Lower lobe of right lung (tissue), 2 donors: Measurements from ENCODE around the gene SLC4A3. TPM values are rescaled to one million over a fixed set of nuclear protein-coding genes. Genes with fewer than 3 reads are reported as not detected.

ENCODE experiments used
- ATAC-seq, 2 donors: fragments of 200-7000 bp; cut with Tn5 transposase; one replicate each; pipeline ENCODE4 v1.9.1; 2020 to 2022; ENCODE audit warnings: mild to moderate bottlenecking in 2 of 2, moderate library complexity in 2 of 2
- DNase-seq: peaks from one replicate; pipeline ENCODE4 v3.0.0-alpha.2; 2020
- H3K27ac ChIP-seq: fragments of 200-600 bp; one replicate; pipeline ENCODE4 v1.8.0; 2022
- H3K27me3 ChIP-seq: fragments of 200-600 bp; one replicate; pipeline ENCODE4 v1.8.0; 2022; ENCODE audit warnings: low read depth
- H3K36me3 ChIP-seq: fragments of 200-600 bp; one replicate; pipeline ENCODE4 v1.8.0; 2022; ENCODE audit warnings: mild to moderate bottlenecking
- H3K4me1 ChIP-seq: fragments of 200-600 bp; one replicate; pipeline ENCODE4 v1.8.0; 2022
- H3K4me3 ChIP-seq: fragments of 200-600 bp; one replicate; pipeline ENCODE4 v1.8.0; 2022; ENCODE audit warnings: mild to moderate bottlenecking
- H3K9me3 ChIP-seq: fragments of 200-600 bp; one replicate; pipeline ENCODE4 v1.8.0; 2022
- intact Hi-C: fragments of 100-400 bp; cut with DNase I; formaldehyde crosslinking; loops from one replicate; pipeline ENCODE4 v1.11.0; 2022
- total RNA-seq: library from RNA; stranded (reverse); fragmentation: NEBNext Ultra II Directional; extraction: Animal tissue kit (Norgen Biotek cat#: 25700); gene quantifications from one replicate; pipeline ENCODE4 v1.2.1, GENCODE V29; 2021
- TF ChIP-seq, protein P1 (sequence below): fragments of 200-600 bp; IDR thresholded peaks from one replicate; pipeline ENCODE4 v1.8.0; 2022; ENCODE audit warnings: antibody characterized with exemption, mild to moderate bottlenecking
- donor health status: DM: no; HTN: yes; CAD: no; lungs with severe emphysema.

The SLC4A3 gene
- total RNA-seq, 1 donor from 2014 or later: 1.0 TPM

- no peak for ATAC-seq
- H3K27me3 ChIP-seq: peaks cover 14% of the 10 kb centered on the region
- no peaks in the 10 kb centered on the region for H3K36me3 ChIP-seq
- H3K27ac ChIP-seq: no peak overlapping the region
- TF ChIP-seq, protein P1, sequence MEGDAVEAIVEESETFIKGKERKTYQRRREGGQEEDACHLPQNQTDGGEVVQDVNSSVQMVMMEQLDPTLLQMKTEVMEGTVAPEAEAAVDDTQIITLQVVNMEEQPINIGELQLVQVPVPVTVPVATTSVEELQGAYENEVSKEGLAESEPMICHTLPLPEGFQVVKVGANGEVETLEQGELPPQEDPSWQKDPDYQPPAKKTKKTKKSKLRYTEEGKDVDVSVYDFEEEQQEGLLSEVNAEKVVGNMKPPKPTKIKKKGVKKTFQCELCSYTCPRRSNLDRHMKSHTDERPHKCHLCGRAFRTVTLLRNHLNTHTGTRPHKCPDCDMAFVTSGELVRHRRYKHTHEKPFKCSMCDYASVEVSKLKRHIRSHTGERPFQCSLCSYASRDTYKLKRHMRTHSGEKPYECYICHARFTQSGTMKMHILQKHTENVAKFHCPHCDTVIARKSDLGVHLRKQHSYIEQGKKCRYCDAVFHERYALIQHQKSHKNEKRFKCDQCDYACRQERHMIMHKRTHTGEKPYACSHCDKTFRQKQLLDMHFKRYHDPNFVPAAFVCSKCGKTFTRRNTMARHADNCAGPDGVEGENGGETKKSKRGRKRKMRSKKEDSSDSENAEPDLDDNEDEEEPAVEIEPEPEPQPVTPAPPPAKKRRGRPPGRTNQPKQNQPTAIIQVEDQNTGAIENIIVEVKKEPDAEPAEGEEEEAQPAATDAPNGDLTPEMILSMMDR: no peak
- H3K4me1 ChIP-seq: no peaks in the 10 kb centered on the region
- DNase-seq: no peak
- no peaks in the 10 kb centered on the region for H3K9me3 ChIP-seq
- no peak overlapping the region for H3K4me3 ChIP-seq
- intact Hi-C loops: no loop called here
Measured at GRCh38 chr2:219675221-219675620, 47.8 kb downstream of the SLC4A3 start.

DNA sequence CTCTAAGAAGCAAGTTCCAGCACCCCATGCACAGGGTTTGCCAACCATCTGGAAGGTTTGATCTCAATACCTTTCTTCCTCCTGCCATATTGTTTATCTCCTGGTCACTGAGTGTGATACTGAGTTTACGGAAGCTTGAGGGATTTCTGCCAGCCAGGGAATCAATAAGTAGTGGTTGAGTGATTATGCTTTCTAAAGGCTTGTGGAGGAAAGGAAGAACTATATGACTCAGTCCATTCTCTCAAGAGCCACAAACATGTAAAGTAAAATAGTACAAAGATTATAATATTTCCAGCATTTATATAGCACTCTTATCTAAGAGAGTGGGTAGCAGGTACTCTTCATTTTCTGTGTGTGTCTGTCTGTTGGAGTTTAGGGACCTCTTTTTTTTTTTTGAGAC is 49.2 kb downstream of the SLC4A3 start:
- intact Hi-C loops: no loop called here
- Histone ChIP-seq H3K27me3 (peaks cover 14% of the 10 kb centered on the region), H3K27ac (no peak overlapping the region), H3K4me1 (no peaks in the 10 kb centered on the region), H3K4me3 (no peak overlapping the region), H3K9me3 (no peaks in the 10 kb centered on the region), H3K36me3 (no peaks in the 10 kb centered on the region)
- TF ChIP-seq, protein P1: no peak
- DNase-seq (no peak), ATAC-seq (no peak)

DNA sequence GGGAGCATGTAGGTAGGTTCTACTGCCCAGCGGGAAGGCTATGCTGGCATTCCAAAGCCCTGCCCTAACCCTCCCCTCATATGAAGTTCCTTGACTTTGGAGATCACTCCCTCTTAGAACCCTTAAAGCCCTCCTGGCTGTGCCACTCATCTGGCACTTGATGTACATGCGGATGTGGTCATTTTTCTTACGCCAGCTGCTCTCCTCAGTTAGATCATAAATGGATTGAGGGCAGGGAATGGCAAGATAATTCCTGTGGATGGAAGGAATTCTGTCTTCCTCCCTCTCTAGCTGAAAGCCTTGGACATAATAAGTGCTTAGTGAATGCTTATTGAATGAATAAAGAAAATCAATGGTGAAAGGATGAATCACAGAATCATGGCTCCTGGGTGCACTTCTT is 51.6 kb downstream of the SLC4A3 start:
- Histone ChIP-seq H3K4me1 (no peaks in the 10 kb centered on the region), H3K27ac (no peak overlapping the region), H3K4me3 (no peak overlapping the region), H3K9me3 (no peaks in the 10 kb centered on the region), H3K27me3 (peaks cover 14% of the 10 kb centered on the region), H3K36me3 (no peaks in the 10 kb centered on the region)
- DNase-seq (no peak), ATAC-seq (no peak)
- intact Hi-C loops: no loop called here
- TF ChIP-seq, protein P1: no peak

DNA sequence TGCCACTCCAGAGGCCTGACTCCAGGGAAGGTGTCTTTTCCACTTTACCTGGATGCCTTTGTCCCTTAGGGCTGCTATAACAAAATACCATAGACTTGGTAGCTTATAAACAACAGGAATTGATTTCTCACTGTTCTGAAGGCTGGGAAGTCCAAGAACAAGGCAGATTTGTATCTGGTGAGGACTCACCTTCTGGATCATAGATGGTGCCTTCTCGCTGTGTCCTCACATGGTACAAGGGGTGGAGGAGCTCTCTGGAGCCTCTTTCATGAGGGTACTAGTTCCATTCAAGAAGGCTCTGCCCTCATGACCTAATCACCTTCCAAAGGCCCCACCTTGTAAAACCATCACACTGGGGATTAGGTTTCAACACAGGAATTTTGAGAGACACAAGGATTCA is 52.1 kb downstream of the SLC4A3 start:
- DNase-seq (no peak), ATAC-seq (no peak)
- no peaks in the 10 kb centered on the region for H3K9me3 ChIP-seq
- peaks cover 14% of the 10 kb centered on the region for H3K27me3 ChIP-seq
- TF ChIP-seq, protein P1: no peak
- H3K4me1 ChIP-seq: no peaks in the 10 kb centered on the region
- H3K36me3 ChIP-seq: no peaks in the 10 kb centered on the region
- no peak overlapping the region for H3K27ac ChIP-seq
- H3K4me3 ChIP-seq: no peak overlapping the region
- intact Hi-C loops: no loop called here

DNA sequence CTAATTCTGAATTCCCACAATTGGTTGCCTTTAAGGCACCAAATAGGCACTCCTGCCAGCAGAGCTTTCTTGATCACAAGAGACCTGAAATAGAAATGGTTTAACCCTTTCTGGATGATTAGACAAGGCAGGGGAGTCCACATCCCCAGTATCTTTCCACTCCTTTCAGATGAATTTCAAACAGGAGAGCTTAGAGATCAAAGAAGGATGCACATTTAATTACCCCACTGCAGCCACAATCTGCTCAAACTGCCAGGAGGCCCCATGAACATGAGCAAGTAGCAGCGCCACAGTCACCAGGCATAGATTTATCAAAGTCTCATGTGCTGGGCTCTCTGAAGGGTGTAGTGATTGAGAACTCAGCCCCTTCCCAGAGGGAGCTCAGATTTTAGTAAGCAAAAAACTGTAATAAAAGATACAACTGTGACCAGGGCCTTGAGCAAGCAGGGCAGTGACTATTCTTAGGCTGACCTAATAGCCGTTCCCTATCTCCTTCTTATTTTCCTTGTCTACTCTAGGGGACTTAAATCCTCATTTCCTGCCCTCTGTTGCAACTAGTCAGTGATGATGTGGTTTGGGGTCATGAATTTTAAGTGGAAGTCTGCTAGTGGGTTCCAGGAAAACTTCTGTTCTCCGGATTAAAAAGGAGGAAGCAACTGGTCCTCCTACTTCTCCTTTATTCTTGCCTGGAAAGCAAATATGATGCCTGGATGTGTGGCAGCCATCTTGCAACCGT is 53.7 kb downstream of the SLC4A3 start:
- peaks cover 7% of the 10 kb centered on the region for H3K4me1 ChIP-seq
- TF ChIP-seq, protein P1: no peak
- no peak overlapping the region for H3K27ac ChIP-seq
- no peaks in the 10 kb centered on the region for H3K36me3 ChIP-seq
- peaks cover 8% of the 10 kb centered on the region for H3K27me3 ChIP-seq
- intact Hi-C loops: no loop called here
- no peaks in the 10 kb centered on the region for H3K9me3 ChIP-seq
- ATAC-seq (no peak), DNase-seq (no peak)
- no peak overlapping the region for H3K4me3 ChIP-seq
